HL-60 (cell line): ENCODE data around the gene ZNF792.

Experiments
- POLR2AphosphoS5 ChIP-seq: IDR thresholded peaks from 2 replicates; pipeline ENCODE4 v1.6.1; 2012; ENCODE audit warnings: low read depth
- TF ChIP-seq, protein P1 (sequence below): IDR thresholded peaks from one replicate; pipeline ENCODE4 v1.5.1; 2011; ENCODE audit warnings: low read length, control low read depth, inconsistent platforms; ENCODE audit not compliant: insufficient read depth
- TF ChIP-seq, protein P2 (sequence below): IDR thresholded peaks from 2 replicates; pipeline ENCODE4 v1.6.1; 2012; ENCODE audit warnings: low read depth; ENCODE audit not compliant: insufficient replicate concordance

DNA sequence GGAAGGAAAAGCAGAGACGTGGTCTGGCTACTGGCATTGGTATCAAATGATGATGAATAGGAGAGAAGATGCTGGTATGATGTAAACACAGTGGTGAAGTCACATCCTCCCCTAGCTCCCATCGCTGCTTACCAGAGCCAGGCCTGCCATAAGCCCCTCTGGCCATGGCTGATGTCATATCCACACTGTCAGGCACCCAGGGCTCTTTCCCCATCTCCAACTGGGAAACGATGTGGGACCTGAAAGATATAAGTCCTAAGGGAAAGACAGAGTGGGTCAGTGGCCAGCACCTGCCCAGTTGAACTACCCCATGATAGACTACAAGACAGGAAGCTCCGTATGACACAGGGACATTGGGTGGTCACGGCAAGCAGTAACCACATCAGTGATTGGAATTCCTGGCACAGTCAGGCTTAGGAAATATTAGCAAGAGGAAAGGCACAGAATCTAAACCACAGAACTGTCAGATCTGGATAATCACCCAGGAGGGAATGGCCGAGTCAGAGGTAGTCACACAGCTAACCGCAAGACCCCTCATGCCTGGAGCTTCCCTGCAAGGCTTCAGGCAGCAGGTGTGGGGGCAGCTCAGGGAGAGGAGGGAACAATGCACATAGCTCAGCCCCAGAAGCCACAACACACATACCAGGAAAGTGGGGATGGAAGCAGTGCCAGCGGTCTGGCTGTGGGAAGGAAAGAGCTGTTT lies 3.8 kb downstream of the ZNF792 start:
- TF ChIP-seq, protein P1, sequence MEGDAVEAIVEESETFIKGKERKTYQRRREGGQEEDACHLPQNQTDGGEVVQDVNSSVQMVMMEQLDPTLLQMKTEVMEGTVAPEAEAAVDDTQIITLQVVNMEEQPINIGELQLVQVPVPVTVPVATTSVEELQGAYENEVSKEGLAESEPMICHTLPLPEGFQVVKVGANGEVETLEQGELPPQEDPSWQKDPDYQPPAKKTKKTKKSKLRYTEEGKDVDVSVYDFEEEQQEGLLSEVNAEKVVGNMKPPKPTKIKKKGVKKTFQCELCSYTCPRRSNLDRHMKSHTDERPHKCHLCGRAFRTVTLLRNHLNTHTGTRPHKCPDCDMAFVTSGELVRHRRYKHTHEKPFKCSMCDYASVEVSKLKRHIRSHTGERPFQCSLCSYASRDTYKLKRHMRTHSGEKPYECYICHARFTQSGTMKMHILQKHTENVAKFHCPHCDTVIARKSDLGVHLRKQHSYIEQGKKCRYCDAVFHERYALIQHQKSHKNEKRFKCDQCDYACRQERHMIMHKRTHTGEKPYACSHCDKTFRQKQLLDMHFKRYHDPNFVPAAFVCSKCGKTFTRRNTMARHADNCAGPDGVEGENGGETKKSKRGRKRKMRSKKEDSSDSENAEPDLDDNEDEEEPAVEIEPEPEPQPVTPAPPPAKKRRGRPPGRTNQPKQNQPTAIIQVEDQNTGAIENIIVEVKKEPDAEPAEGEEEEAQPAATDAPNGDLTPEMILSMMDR = no peak
- no peak for TF ChIP-seq POLR2AphosphoS5
- TF ChIP-seq, protein P2, sequence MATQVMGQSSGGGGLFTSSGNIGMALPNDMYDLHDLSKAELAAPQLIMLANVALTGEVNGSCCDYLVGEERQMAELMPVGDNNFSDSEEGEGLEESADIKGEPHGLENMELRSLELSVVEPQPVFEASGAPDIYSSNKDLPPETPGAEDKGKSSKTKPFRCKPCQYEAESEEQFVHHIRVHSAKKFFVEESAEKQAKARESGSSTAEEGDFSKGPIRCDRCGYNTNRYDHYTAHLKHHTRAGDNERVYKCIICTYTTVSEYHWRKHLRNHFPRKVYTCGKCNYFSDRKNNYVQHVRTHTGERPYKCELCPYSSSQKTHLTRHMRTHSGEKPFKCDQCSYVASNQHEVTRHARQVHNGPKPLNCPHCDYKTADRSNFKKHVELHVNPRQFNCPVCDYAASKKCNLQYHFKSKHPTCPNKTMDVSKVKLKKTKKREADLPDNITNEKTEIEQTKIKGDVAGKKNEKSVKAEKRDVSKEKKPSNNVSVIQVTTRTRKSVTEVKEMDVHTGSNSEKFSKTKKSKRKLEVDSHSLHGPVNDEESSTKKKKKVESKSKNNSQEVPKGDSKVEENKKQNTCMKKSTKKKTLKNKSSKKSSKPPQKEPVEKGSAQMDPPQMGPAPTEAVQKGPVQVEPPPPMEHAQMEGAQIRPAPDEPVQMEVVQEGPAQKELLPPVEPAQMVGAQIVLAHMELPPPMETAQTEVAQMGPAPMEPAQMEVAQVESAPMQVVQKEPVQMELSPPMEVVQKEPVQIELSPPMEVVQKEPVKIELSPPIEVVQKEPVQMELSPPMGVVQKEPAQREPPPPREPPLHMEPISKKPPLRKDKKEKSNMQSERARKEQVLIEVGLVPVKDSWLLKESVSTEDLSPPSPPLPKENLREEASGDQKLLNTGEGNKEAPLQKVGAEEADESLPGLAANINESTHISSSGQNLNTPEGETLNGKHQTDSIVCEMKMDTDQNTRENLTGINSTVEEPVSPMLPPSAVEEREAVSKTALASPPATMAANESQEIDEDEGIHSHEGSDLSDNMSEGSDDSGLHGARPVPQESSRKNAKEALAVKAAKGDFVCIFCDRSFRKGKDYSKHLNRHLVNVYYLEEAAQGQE = no peak
